Neutrophil (primary cell): ENCODE results near the gene EPHA4.

Experiments used
- H3K27ac ChIP-seq: fragments of 200-600 bp; sonication (generic); 2 replicates; pipeline ENCODE4 v1.5.1; 2016; ENCODE audit warnings: mild to moderate bottlenecking, moderate library complexity
- H3K27me3 ChIP-seq: fragments of 200-600 bp; sonication (generic); 2 replicates; pipeline ENCODE4 v1.6.0; 2016; ENCODE audit warnings: mild to moderate bottlenecking
- H3K36me3 ChIP-seq: fragments of 200-600 bp; sonication (generic); 2 replicates; pipeline ENCODE4 v1.5.1; 2017
- H3K4me1 ChIP-seq, 2 experiments: fragments of 200-600 bp in 1 of 2; sonication (generic) in 1 of 2; 1 replicate in 1 of 2; 2 replicates in 1 of 2; pipeline versions ENCODE4 v1.5.1 to v1.6.1; 2013 to 2016; ENCODE audit warnings: low read depth in 1 of 2, low read length in 1 of 2, mild to moderate bottlenecking in 1 of 2, moderate library complexity in 1 of 2; ENCODE audit not compliant: control insufficient read depth in 1 of 2, insufficient read depth in 1 of 2
- H3K4me3 ChIP-seq, 2 experiments: fragments of 200-600 bp in 1 of 2; sonication (generic) in 1 of 2; 1 replicate in 1 of 2; 2 replicates in 1 of 2; pipeline ENCODE4 v1.5.1; 2013 to 2016; ENCODE audit warnings: low read depth in 1 of 2, low read length in 1 of 2, mild to moderate bottlenecking in 1 of 2, moderate library complexity in 1 of 2
- H3K9me3 ChIP-seq: fragments of 200-600 bp; sonication (generic); 2 replicates; pipeline ENCODE4 v1.5.1; 2016
- TF ChIP-seq, protein P1 (sequence below): fragments of 200-600 bp; sonication (generic); IDR thresholded peaks from 2 replicates; pipeline ENCODE4 v1.5.1; 2016; ENCODE audit warnings: antibody characterized with exemption

Gene EPHA4

DNA sequence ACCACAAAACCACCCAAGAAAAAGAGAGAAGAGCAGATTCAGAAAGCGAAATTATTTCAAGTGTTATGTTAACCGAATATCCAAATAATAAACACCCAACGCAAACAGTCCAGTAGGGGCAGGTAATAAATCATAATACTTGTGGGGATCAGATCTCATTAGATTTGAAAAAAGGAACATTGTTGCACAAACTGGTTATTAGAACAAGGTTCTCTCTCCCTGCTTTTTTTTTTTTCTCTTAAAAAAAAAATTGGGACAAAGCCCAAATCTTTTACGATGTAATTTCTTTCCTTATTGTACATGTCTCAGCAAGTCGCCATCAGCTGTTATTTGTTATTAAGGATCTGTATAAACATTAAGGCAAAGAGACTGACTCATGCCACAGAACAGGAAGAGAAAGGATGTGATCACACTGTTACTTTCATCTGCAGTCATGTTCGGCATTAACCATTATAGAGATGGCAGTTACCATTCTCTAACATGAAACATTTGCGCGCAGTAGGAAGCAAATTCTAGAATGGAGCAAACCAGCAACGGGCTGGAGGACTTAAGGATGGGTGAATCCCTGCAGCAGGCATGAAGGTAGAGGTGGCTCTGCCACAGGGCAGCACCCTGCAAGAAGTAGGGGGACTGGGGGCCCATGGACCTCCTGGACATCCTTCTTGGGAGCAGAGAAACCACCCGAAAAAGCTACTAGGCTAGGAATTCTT lies 42.0 kb downstream of the EPHA4 start:
- Histone ChIP-seq H3K9me3 (no peaks in the 10 kb centered on the region), H3K36me3 (no peaks in the 10 kb centered on the region), H3K27me3 (peaks cover 7% of the 10 kb centered on the region), H3K4me3 (no peak overlapping the region), H3K27ac (no peak overlapping the region), H3K4me1 (no peaks in the 10 kb centered on the region)
- TF ChIP-seq, protein P1, sequence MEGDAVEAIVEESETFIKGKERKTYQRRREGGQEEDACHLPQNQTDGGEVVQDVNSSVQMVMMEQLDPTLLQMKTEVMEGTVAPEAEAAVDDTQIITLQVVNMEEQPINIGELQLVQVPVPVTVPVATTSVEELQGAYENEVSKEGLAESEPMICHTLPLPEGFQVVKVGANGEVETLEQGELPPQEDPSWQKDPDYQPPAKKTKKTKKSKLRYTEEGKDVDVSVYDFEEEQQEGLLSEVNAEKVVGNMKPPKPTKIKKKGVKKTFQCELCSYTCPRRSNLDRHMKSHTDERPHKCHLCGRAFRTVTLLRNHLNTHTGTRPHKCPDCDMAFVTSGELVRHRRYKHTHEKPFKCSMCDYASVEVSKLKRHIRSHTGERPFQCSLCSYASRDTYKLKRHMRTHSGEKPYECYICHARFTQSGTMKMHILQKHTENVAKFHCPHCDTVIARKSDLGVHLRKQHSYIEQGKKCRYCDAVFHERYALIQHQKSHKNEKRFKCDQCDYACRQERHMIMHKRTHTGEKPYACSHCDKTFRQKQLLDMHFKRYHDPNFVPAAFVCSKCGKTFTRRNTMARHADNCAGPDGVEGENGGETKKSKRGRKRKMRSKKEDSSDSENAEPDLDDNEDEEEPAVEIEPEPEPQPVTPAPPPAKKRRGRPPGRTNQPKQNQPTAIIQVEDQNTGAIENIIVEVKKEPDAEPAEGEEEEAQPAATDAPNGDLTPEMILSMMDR = no peak

DNA sequence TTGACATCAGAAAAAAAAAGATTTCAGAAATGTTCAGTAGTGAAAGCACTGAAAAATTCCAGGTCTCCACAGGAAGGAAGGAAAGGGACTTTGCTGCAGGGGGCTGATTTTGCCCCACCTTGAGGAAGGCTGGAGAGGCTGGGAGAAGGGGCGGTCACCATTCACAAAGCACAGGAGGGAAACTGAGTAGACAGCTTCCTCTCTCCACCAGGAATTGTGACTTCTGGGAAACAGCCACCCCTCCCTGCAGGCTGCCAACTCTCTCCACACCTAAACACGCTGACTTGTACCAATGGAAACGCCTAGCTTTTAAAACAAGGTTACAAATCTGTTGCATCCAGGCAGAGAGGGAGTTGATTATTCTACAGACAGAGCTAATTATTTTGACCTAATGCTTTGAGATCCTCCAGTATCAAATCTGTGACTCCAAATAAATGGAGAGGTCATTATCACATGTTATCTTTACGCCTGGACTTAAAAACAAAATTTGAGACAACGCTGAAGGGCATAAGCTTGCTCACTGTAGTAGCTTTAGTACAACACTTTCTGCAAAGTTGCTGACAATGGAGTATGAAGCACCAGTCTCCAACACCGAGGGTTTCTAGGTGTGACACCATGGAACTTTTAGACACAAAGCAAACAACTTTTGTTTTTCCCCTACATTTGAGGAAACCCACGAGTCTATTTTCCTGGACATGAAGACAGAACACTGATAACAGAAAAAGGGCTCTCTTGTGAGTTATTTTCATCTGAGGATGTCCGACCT lies 42.7 kb downstream of the EPHA4 start:
- peaks cover 7% of the 10 kb centered on the region for H3K27me3 ChIP-seq
- no peak overlapping the region for H3K4me3 ChIP-seq
- H3K9me3 ChIP-seq = no peaks in the 10 kb centered on the region
- no peaks in the 10 kb centered on the region for H3K4me1 ChIP-seq
- no peak overlapping the region for H3K27ac ChIP-seq
- TF ChIP-seq, protein P1 = no peak
- H3K36me3 ChIP-seq = no peaks in the 10 kb centered on the region

DNA sequence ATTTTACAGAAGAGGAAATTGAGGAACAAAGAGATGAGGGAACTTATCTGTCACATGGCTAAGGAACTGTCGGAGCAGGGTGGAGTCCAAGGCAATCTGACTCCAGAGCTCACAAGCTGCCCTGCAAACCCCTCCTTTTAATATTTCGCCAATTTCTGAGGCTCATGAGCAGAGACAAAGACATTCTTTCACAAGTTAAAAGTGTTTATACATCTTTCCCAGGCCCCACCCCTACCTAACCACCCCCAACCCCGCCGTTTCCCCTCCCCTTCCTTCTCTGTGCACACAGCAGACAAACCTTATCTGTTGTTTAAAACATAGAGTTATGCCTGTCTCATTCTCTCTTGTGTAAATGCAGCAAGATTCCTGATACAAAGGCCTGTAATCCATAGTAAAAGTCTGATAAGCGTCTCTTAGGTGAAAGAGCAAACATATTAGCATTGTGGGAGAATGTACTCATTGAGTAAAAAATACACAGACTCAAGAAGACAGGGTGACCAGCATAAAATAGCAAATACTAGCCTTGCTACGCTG lies 44.3 kb downstream of the EPHA4 start:
- TF ChIP-seq, protein P1 = no peak
- H3K27me3 ChIP-seq = peaks cover 7% of the 10 kb centered on the region
- H3K27ac ChIP-seq = no peak overlapping the region
- no peaks in the 10 kb centered on the region for H3K4me1 ChIP-seq
- H3K4me3 ChIP-seq = no peak overlapping the region
- H3K36me3 ChIP-seq = no peaks in the 10 kb centered on the region
- H3K9me3 ChIP-seq = no peaks in the 10 kb centered on the region

DNA sequence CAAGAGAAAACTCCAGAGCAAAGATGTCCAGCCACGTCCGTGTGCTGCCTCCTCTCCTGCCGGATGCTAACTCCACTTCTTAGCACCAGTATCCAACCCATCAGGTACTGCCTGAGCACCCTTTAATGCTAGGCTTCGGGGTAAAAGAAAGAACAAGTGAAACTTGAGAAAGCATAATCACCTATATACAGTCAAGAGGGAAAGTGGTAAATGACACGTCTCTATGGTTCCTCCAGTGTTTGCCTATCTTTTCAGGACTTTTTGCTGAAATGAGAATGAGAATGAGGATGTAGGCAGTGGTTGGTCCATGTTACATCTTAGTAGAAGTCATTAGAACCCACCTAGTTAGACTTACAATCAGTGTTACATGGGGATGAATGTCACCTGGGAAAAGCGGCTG lies 47.9 kb downstream of the EPHA4 start:
- Histone ChIP-seq H3K4me3 (no peak overlapping the region), H3K27ac (no peak overlapping the region), H3K9me3 (no peaks in the 10 kb centered on the region), H3K27me3 (peaks cover 1% of the 10 kb centered on the region), H3K36me3 (no peaks in the 10 kb centered on the region), H3K4me1 (peaks cover 12 to 22% of the 10 kb centered on the region in 2 experiments)
- TF ChIP-seq, protein P1 = no peak

- Histone ChIP-seq H3K27ac (peak overlapping the region; percentile 89), H3K4me3 (no peak overlapping the region), H3K27me3 (no peaks in the 10 kb centered on the region), H3K9me3 (no peaks in the 10 kb centered on the region), H3K4me1 (peaks cover 36 to 48% of the 10 kb centered on the region in 2 experiments), H3K36me3 (no peaks in the 10 kb centered on the region)
- TF ChIP-seq, protein P1 = no peak
Observed at GRCh38 chr2:221521233-221521845, 50.8 kb downstream of the EPHA4 start.
